Keratinocyte (primary cell): ENCODE results near the gene GOLGA6L7. TPM values are rescaled to one million over a fixed set of nuclear protein-coding genes. Genes with fewer than 3 reads are reported as not detected.

Experiments
- DNase-seq: peaks from one replicate; pipeline ENCODE4 v3.0.0-alpha.2; 2011; ENCODE audit warnings: low read depth, missing footprints, low spot score
- FAIRE-seq: peaks from 2 replicates; lab custom pipeline; 2011; peaks lifted over from hg19 to GRCh38; lab: Jason Lieb, UNC
- H2AFZ ChIP-seq: 2 replicates; pipeline ENCODE4 v1.6.0; 2012; ENCODE audit warnings: low read length, control low read depth, inconsistent platforms; ENCODE audit not compliant: control insufficient read depth
- H3K27ac ChIP-seq: 2 replicates; pipeline ENCODE4 v1.5.1; 2011; ENCODE audit warnings: low read length; ENCODE audit not compliant: control insufficient read depth, insufficient read depth
- H3K27me3 ChIP-seq: 3 replicates; pipeline ENCODE4 v1.6.0; 2011; ENCODE audit warnings: low read length; ENCODE audit not compliant: control insufficient read depth, insufficient read depth; ENCODE audit errors: extremely low read depth
- H3K36me3 ChIP-seq, 2 experiments: 2 replicates in 1 of 2; 3 replicates in 1 of 2; pipeline ENCODE4 v1.5.1; 2011; ENCODE audit warnings: low read length in 2 of 2, mild to moderate bottlenecking in 1 of 2; ENCODE audit not compliant: control insufficient read depth in 2 of 2, insufficient read depth in 2 of 2; ENCODE audit errors: extremely low read depth in 1 of 2
- H3K4me1 ChIP-seq: 3 replicates; pipeline ENCODE4 v1.5.1; 2011; ENCODE audit warnings: low read length; ENCODE audit not compliant: control insufficient read depth, insufficient read depth; ENCODE audit errors: extremely low read depth
- H3K4me2 ChIP-seq: 3 replicates; pipeline ENCODE4 v1.6.0; 2011; ENCODE audit warnings: low read depth, low read length; ENCODE audit not compliant: control insufficient read depth, insufficient read depth; ENCODE audit errors: extremely low read depth
- H3K4me3 ChIP-seq, 3 experiments: fragments of 200-600 bp in 1 of 3; sonication (generic) in 1 of 3; 2 replicates in 2 of 3; 3 replicates in 1 of 3; pipeline ENCODE4 v1.5.1; 2011 to 2016; ENCODE audit warnings: low read length in 3 of 3, mild to moderate bottlenecking in 3 of 3, control low read depth in 2 of 3, inconsistent platforms in 1 of 3, low read depth in 1 of 3, mixed read lengths in 1 of 3, mixed run types in 1 of 3, moderate library complexity in 1 of 3; ENCODE audit not compliant: control insufficient read depth in 2 of 3, insufficient read depth in 2 of 3; ENCODE audit errors: extremely low read depth in 1 of 3
- H3K79me2 ChIP-seq: 2 replicates; pipeline ENCODE4 v1.6.0; 2012; ENCODE audit warnings: low read length; ENCODE audit not compliant: control insufficient read depth, insufficient read depth
- H3K9ac ChIP-seq: 3 replicates; pipeline ENCODE4 v1.6.0; 2011; ENCODE audit warnings: low read length; ENCODE audit not compliant: control insufficient read depth, insufficient read depth; ENCODE audit errors: extremely low read depth
- H3K9me1 ChIP-seq: 3 replicates; pipeline ENCODE4 v1.6.0; 2011; ENCODE audit warnings: low read length; ENCODE audit not compliant: control insufficient read depth, insufficient read depth; ENCODE audit errors: extremely low read depth
- H3K9me3 ChIP-seq: 2 replicates; pipeline ENCODE4 v1.5.1; 2012; ENCODE audit warnings: low read depth, low read length; ENCODE audit not compliant: control insufficient read depth
- H4K20me1 ChIP-seq: 3 replicates; pipeline ENCODE4 v1.6.0; 2011; ENCODE audit warnings: low read length; ENCODE audit not compliant: control insufficient read depth, insufficient read depth; ENCODE audit errors: extremely low read depth
- CTCF ChIP-seq, 3 experiments: IDR thresholded peaks in 1 of 3; conservative IDR thresholded peaks in 1 of 3; optimal IDR thresholded peaks in 1 of 3; 2 replicates in 2 of 3; 3 replicates in 1 of 3; pipeline versions ENCODE3 to v1.5.1; 2011; ENCODE audit warnings: low read length in 3 of 3, mild to moderate bottlenecking in 3 of 3, moderate library complexity in 2 of 3, control low read depth in 1 of 3, inconsistent platforms in 1 of 3; ENCODE audit not compliant: insufficient read depth in 2 of 3; ENCODE audit errors: extremely low read depth in 1 of 3
- EZH2 ChIP-seq: IDR thresholded peaks from one replicate; pipeline ENCODE4 v1.6.1; 2012; ENCODE audit warnings: inconsistent platforms, mild to moderate bottlenecking, low read length, moderate library complexity
- dilution Hi-C: fragments of 300-500 bp; cut with MboI; formaldehyde crosslinking; loops from one replicate; pipeline ENCODE4 v1.7.0; 2020; ENCODE audit warnings: low sequenced_read_pairs; ENCODE audit not compliant: extremely low pct_ligation_motif_present
- polyA plus RNA-seq, 5 experiments: library from polyadenylated mRNA; depleted of rRNA in 3 of 5; stranded (reverse) in 3 of 5; stranded (forward) in 1 of 5; unstranded in 1 of 5; fragments of >200 nt; gene quantifications; 1 replicate in 1 of 5; 2 replicates in 3 of 5; 3 replicates in 1 of 5; pipeline versions ENCODE4 v1.2.1 to v1.2.3, GENCODE V29; 2011 to 2012; ENCODE audit warnings: missing spikeins in 2 of 5, low read depth in 1 of 5, low replicate concordance in 1 of 5

GOLGA6L7 gene
- polyA plus RNA-seq, 1 donor (not counting 4 experiments of a cell fraction or from before 2014, with no cell fraction given), result not detected

DNA sequence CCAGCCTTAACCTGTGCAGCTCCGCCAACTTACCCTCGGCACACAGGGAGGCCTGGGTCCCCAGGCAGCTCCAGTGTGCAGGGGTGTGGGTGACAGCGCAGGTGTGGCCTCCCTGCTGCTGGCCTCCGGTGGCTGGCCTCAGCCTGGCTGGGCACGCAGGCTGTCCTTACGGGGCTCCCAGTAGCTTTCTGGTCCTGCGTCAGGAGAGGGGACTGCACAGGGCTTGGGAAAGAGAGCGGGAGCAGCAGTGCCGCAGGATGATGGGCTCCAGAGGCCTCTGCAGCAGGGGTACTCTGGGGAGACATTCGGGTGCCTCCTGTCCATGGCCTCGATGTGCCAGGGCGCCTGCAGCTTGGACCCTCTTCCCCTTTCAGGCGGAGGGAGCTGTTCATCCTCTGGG lies 46.7 kb upstream of the GOLGA6L7 start:
- FAIRE-seq (no peak), DNase-seq (no peak)
- H3K36me3 ChIP-seq, result no peaks in the 10 kb centered on the region
- H3K9me3 ChIP-seq, result no peaks in the 10 kb centered on the region
- no peaks in the 10 kb centered on the region for H3K27me3 ChIP-seq
- dilution Hi-C loops, result no loop called here
- no peak overlapping the region for H3K27ac ChIP-seq
- TF ChIP-seq CTCF (optimal IDR thresholded peaks at IDR 0.05 in 1 of 3, IDR thresholded peaks at IDR 0.05 in 1 of 3, conservative IDR thresholded peaks at IDR 0.05 in 1 of 3; ENCODE audit: extremely low read depth in 1 of 3, insufficient read depth in 2 of 3, low read length in 3 of 3) (no peak), EZH2 (no peak)
- no peaks in the 10 kb centered on the region for H4K20me1 ChIP-seq
- H3K4me3 ChIP-seq, result no peak overlapping the region
- H3K4me1 ChIP-seq, result no peaks in the 10 kb centered on the region
- no peaks in the 10 kb centered on the region for H3K79me2 ChIP-seq
- H3K9ac ChIP-seq, result no peak overlapping the region
- no peaks in the 10 kb centered on the region for H3K9me1 ChIP-seq
- no peak overlapping the region for H2AFZ ChIP-seq
- no peak overlapping the region for H3K4me2 ChIP-seq

GRCh38 chr15:28894631-28895030 lies 46.2 kb upstream of the GOLGA6L7 start:
- dilution Hi-C loops, result no loop called here
- Histone ChIP-seq H3K9me1 (no peaks in the 10 kb centered on the region), H3K4me2 (no peak overlapping the region), H4K20me1 (no peaks in the 10 kb centered on the region), H3K27me3 (no peaks in the 10 kb centered on the region), H2AFZ (no peak overlapping the region), H3K9ac (no peak overlapping the region), H3K27ac (no peak overlapping the region), H3K4me3 (no peak overlapping the region), H3K79me2 (no peaks in the 10 kb centered on the region), H3K36me3 (no peaks in the 10 kb centered on the region), H3K4me1 (no peaks in the 10 kb centered on the region), H3K9me3 (no peaks in the 10 kb centered on the region)
- FAIRE-seq (no peak), DNase-seq (no peak)
- TF ChIP-seq EZH2 (no peak), CTCF (optimal IDR thresholded peaks at IDR 0.05 in 1 of 3, IDR thresholded peaks at IDR 0.05 in 1 of 3, conservative IDR thresholded peaks at IDR 0.05 in 1 of 3; ENCODE audit: extremely low read depth in 1 of 3, insufficient read depth in 2 of 3, low read length in 3 of 3) (no peak)
